8988T (cell line): ENCODE measurements around the gene METTL5.
"Not testable (repeated sequence)": the region's sequence is repeated elsewhere in the genome, so short reads cannot be mapped to it uniquely, and the experiment has no call there.

ENCODE experiments used
- DNase-seq: peaks from one replicate; pipeline ENCODE4 v3.0.0; 2011

Gene METTL5

GRCh38 chr2:169824373-169825333, at the start of gene METTL5:
METTL5 (minus strand) TSS chr2:169824905; CDS start chr2:169824597, 308 bp downstream.
- peak; percentile 88 for DNase-seq

GRCh38 chr2:169871994-169872393, 47.3 kb upstream of the METTL5 start:
- DNase-seq, result no peak

GRCh38 chr2:169871369-169871768, 46.7 kb upstream of the METTL5 start:
- not testable (repeated sequence) for DNase-seq

- DNase-seq, result no peak
These were observed 44.2 kb upstream of the METTL5 start for GRCh38 chr2:169868951-169869350.

DNA sequence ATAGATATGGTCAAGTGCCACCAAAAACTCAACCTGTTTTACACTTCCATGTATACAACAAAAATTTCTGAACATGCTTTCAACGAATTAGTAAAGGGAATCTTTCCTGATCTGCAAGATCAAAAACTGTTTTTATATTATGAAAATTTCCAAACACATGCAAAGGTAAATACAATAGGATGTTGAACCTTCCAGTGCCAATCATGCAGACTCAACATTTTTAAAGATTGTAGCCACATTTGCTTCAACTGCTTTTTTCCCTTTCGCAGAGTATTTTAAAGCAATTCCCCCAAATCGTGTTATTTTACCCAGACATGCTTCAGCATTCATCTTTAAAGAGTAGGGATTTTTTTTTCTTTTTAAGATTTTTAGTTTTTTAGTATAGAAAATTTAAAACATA, 42.9 kb upstream of the METTL5 start:
- DNase-seq, result no peak

DNA sequence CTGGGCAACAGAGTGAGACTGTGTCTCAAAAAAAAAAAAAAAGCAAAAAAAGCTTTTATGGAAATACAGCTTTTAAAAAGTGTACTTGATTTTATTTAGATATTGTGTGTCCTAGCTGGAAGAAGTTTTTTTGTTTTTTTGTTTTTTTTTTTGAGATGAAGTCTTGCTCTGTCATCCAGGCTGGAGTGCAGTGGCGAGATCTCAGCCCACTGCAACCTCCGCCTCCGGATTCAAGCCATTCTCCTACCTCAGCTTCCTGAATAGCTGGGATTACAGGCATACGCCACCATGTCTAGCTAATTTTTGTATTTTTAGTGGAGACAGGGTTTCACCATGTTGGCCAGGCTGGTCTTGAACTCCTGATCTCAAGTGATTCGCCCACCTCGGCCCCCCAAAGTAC, 41.5 kb upstream of the METTL5 start:
- DNase-seq, result not testable (repeated sequence)

DNA sequence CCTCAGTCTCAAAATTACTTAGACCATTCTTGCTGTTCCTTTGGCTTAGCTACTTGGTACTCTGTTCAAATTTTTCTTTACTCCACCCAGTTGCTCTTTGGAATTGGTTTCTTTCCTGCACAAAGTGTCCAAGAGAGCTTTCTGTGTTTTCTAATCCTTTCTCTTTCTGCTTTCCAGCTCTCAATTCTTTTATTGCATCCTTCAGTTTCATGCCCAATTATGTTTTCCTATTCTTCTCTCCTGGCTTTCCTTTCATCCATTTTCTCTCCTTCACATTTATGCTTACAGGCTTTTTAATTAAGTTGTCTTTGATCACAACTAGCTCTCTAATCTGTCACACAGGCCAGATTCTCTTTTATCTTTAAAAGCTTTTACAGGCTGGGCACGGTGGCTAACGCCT, 40.8 kb upstream of the METTL5 start:
- no peak for DNase-seq

GRCh38 chr2:169862816-169863215, 38.1 kb upstream of the METTL5 start:
- no peak for DNase-seq

GRCh38 chr2:169860149-169860548, 35.4 kb upstream of the METTL5 start:
- no peak for DNase-seq

- no peak for DNase-seq
These were observed 34.7 kb upstream of the METTL5 start for GRCh38 chr2:169859423-169859822.

GRCh38 chr2:169855281-169856258, 30.9 kb upstream of the METTL5 start:
- DNase-seq, result not testable (repeated sequence)

- no peak for DNase-seq
These were observed 28.4 kb upstream of the METTL5 start for GRCh38 chr2:169853041-169853668.

DNA sequence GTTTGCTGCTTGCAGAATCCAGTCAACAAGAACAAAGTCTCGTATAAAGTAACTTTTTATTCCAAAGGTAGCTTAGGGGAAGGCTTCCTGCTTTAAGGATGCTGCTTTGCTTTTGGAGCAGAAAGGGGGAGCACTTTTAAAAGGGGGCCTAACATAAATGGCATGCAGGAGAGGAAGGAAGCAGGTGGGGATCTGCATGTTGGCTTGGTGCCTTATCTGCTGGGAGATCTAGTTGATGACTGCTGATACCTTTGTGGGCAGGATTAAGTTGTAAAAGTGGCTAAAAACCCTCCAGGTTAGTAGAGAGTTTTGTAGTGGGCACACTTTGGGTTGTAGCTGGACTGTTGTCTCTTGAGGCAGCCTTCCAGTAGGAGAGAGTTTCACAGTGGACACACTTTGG, 25.0 kb upstream of the METTL5 start:
- no peak for DNase-seq

DNA sequence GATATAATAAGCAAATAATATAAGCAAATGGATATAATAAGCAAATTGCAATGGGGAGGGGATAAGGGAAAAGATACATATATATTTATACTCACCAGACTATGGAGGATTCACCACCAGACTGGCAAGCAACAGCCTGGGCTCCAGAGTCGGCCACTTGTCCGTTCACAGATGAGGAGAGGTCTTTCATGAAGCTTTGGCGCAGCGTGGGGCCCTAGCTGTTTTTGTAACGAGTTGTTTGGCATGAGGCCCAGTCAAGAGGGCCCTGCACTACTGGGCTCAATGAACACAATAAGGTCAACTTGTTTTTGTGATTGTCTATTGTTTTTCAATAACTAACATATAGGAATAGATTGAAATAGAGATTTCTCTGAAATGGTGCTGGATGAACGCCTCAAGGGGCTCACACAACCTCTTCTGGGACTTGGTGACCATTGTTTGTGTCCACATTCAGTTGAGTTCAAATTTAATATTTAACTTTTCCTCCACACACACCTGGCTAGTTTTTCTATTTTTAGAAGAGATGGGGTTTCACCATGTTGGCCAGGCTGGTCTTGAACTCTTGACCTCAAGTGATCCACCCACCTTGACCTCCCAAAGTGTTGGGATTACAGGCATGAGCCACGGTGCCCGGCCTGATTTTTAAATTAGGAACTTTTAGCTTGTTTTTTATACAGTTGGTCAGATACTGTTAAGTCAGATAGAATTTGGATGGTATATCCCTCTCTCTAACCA, 24.4 kb upstream of the METTL5 start:
- not testable (repeated sequence) for DNase-seq

GRCh38 chr2:169845016-169845415, 20.3 kb upstream of the METTL5 start:
- no peak for DNase-seq

DNA sequence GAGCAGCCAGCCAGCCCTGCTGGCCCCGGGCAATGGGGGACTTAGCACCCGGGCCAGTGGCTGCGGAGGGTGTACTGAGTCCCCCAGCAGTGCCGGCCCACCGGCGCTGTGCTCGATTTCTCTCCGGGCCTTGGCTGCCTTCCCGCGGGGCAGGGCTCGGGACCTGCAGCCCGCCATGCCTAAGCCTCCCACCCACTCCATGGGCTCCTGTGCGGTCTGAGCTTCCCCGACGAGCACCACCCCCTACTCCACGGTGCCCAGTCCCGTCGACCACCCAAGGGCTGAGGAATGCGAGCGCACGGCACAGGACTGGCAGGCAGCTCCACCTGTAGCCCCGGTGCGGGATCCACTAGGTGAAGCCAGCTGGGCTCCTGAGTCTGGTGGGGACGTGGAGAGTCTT, 16.9 kb upstream of the METTL5 start:
- DNase-seq, result not testable (repeated sequence)

DNA sequence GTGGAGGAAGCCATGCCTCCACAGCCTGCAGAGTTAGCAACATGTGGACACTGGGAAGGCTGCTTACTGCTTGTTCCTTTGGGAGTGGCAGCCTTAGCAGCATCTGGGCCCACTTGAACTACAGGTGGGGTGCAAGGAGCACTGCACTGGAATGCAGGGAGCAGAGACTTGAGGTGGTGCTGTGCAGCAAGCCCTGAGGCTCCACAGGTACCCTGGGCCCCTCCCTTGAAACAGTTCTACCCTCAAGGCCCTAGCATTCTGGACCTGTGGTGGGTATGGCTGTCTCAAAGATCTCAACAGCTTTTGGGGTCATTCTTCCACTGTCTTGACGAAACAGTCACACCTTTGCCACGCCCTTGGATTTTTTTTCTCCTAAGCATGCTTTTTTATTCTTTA, 16.0 kb upstream of the METTL5 start:
- DNase-seq, result no peak

GRCh38 chr2:169839954-169840746, 15.4 kb upstream of the METTL5 start:
- no peak for DNase-seq

DNA sequence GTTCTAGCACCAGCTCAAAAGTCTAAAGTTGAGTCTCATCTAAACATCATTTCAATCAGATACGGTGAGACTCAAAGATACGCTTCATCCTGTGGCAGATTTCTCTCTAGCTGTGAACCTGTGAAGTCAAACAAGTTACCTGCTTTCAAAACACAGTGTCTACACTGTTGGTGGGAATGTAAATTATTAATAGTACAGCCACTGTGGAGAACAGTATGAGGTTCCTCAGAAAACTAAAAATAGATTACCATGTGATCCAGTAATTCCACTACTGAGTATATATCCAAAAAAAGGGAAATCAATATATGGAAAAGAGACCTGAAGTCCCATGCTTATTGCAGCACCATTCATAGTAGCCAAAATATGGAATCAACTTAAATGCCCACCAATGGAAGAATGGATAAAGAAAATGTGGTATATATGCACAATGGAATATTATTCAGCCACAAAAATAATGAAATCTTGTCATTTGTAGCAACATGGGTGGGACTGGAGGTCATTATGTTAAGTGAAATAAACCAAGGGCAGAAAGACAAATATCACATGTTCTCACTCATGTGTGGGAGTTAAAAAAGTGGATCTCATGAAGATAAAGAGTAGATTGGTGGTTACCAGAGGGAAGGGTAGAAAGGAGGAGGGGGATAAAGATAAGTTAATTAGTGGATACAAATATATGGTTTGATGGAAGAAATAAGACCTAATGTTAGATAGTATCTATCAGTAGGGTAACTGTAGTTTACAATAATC, 14.2 kb upstream of the METTL5 start:
- DNase-seq, result no peak

GRCh38 chr2:169834401-169834800, 9.7 kb upstream of the METTL5 start:
- DNase-seq, result no peak
